A204.1 (cell line): ENCODE data around the gene PSTPIP1.

Experiments used
- FAIRE-seq: peaks from 2 replicates; lab custom pipeline; 2012; peaks lifted over from hg19 to GRCh38; lab: Jason Lieb, UNC

Gene PSTPIP1

DNA sequence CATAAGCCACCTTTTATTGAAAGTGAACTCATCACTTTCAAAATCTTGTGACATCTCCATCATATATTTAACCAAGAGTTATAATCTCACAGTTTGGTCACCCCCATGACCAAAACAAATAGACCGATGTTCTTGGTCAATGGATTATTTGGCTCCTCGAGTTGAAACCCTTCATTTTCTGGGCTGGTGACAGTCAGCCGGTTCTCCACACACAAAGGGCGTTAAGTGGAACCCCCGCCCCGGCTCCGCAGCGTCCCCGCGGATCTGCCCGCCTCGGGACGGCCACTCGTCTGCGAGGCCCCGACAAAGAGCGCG is 75.2 kb downstream of the PSTPIP1 start:
- no peak for FAIRE-seq

DNA sequence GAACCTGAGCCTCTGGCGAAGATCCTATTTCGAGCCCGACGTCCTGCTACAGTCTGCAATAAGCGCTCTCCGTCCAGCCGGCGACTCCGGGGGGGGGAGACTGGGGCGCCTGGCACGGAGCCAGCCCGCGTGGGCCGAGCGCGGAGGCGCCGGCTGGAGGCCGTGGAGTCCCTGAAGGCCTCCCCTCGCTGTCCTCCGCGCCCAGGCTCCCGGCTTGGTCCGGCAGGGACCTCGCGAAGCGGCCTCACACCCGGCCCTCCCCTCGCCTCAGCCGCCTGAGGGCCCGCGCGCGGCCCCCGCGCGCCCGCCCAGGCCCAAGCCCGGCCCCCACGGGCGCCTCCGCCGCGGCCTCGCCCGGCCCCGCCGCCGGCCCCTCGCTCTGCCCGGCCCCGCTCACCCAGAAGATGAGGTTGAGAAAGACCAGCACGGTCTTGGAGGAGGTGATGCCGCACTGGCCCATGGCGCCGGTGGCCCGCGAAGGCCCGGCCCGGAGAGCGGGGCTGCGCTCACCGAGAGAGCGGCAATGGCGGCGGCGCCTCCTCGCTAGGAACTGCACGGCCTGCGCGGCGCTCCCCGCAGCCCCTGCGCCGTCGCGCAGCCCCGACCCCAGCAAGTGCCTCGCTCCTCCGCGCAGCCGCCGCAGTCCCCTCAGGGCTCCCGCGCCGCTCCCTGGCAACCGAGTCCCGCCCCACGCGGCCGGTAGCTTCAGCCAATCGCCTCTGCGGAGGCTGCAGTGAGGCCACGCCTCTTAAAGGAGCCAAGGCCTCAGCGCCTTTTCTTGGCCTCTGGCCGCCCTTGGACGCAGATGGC is 75.8 kb downstream of the PSTPIP1 start, which contains the start of gene TSPAN3:
TSPAN3 (minus strand) TSS at position 615 of the 810 bp plus-strand sequence; CDS start at position 460, 155 bp downstream.
- no peak for FAIRE-seq

DNA sequence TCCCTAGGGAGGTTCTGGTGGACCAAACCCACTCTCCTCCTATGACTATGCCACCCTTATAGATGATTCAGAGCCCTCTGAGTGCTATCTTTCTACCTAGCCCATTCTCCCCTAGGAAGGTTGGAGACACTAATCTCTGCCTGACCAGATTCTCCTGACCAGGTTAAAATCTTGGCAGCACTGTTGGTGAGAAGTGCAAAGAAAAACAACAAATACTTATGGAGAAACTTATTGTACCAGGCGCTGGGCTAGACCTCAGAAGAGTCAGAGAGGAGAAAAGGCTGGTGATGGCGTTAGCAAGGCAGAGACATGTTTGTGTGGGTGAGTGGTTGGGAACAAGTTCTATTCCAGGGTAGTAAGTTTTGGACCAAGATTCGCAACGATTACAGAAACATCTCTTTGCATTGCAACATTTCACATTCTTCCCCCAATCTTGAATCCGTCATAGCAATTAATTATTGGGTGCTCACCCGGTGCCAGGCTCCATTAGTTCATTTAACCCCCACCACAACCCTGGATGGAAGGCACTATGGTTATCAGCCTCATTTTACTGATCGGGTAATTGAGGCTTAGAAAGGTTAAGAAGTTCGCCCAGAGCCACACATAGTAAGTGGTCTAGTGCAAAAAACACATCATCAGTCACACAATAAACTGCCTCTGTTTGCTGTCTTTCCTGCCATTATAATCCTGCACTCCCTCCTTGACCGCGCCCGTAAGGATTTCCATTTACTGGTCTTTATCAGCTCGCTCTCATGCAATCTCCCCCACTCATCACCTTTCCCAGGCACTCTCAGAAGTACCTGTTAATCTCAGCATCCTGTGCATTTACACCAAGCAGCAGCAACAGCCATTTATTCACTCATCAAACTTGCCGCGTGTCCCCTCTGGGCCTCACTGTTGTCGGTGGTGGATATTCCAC is 76.6 kb downstream of the PSTPIP1 start:
- no peak for FAIRE-seq

DNA sequence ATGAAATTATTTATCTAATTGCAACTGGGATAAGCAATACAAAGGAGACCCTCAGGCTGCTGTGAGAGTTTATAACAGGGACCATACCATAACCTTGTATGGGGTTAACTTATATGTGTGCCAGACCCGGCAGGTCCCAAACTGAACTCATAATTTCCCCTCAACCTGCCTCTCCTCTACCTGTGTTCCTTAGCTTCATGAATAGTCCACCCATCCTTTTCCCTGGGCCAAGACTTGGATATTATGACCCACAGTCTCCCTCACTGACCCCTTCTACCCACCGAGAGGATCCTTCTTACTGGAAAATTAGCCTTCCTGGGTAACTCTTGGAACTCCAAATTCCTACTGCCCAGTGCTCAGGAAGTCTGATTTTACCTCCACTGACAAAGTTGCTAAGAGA is 79.4 kb downstream of the PSTPIP1 start:
- no peak for FAIRE-seq

DNA sequence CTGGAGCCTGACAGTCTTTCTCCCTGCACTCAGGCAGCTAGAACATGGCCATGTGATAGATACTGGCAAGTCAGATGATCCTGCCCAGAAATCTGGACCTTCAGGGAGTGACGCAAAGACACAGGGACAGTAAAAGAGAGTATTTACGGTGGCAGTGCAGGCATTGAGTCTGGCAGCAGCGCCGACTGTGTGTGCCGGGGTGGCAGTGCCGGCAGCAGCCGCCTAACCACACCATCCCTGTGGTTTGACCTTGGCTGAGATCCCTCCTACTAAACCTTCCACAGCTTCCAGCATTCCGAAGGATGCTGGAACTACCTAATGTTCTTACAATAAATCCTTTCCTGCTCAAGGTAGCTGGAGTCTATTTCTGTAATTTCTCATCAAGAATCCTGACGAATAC is 80.6 kb downstream of the PSTPIP1 start:
- FAIRE-seq = no peak

DNA sequence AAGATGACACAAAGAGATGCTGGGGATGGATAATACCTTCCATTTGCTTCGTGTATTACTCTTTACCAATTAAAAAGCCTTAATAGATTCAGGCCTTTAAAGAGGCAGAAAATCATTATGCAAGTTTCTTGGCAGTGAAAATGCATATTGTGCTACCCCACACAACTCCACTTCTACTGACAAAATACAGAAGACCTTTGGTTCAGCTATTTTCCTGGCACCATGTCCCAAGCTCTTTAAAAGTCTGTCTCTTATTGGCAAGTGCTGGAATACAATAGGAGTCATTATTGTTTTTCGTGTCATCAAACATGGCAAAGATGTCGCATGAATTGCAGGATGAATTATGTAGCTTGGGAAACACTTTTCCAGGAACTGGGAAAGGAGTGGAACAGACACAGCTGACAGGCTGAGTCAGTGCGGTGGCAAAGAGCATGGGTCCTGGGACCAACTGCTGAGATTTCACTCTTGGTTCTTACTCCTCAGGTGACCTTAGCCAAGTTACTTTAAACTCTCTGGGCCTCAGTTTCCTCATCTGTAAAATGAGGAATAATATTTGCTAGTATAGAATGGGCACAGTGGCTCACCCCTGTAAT is 81.5 kb downstream of the PSTPIP1 start:
- FAIRE-seq = no peak

DNA sequence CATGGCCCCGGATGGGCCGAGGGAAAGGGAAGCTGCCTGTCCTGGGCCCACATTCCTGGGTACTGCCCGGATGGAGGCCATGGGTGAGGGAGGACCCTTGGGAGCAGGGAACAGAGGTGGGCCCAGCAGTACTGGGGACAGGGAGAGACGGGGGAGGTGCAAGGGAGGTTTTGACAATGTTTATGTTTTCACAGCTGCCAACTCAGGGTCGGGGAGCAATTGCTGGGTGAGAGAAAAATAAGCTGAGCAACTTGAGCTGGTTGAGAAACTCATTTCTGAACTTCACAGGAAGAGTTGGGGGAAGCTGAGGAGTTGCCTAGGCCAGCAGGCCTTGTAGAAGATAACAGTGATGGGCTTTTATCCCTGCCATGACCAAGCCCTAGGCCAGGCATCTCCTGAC is 87.0 kb downstream of the PSTPIP1 start:
- FAIRE-seq = no peak

DNA sequence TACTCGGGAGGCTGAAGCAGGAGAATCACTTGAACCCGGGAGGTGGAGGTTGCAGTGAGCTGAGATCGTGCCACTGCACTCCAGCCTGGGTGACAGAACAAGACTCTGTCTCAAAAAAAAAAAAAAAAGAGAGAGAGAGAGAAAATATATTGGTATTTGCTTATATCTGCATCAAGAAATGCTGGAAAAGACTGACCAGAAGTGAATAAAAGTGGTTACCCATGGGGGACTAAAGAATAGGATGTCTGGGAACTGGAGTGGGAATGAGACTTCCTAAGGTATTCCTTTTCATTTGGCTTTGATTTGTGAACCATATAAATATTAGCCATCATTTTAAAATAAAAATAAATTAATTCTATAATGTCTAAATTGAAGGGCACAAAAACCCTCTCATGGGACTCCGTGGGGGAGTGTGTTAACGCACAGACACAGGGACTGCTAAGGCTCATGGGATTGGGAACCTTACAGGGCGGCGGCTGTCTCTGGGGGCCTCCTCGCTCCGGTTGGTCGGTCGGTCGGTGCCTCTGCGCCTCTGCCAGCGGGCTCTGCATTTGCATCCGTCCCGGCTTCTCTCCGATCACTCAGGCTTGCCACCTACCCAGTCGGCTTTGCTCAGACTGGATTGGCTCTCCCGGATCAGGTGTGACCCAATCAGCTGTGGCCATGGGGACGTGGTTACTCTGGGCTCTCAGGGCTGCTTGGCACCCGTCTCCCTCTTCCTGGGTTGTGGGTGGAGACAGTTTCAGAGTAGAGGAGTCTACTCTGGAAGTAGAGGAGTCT is 88.6 kb downstream of the PSTPIP1 start:
- no peak for FAIRE-seq

DNA sequence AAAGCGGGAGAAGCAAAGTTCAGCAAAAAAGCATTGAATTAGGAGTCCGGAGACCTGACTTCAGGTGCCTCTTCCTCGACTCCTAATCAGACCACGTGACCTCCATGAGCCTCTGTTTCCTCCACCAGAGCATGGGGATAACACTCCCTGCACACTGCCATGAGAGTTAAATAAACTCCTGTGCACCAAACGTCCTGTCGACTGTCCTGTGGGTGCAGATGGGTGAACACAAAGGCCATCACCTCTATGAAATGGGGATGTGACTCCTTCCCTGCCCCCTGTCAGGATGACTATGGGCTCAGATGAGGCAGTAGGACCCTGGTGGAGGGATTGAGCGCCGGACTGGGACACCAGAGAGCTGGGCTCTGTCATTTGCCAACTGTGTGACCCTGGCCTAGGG is 89.5 kb downstream of the PSTPIP1 start:
- FAIRE-seq = no peak

DNA sequence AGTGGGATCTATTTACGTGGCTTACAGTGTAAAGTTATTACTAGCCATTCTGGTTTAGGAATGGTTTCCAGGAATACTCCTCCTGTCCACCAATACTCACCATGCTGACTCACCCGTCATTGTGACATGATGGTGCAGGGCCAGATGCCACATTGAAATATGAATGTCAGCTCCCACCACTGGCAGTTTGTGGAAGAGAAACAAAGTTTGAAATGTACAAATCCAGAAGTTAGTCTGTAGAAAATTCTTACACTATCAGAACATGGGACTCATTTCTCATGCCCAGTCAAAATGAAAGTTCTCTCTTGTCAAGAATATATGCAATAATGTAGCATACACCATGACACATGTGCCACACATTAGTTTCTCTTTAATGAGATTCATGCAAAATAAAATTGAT is 90.4 kb downstream of the PSTPIP1 start:
- no peak for FAIRE-seq
